Mesendoderm (in vitro differentiated cells): ENCODE data around the gene SPAG8.
A peak's percentile ranks its signal among the peaks of the same experiment; 100 is the strongest.

Experiments
- DNase-seq: peaks from one replicate; pipeline ENCODE4 v3.0.0; 2013
- H2AK5ac ChIP-seq: 2 replicates; pipeline ENCODE4 v1.6.1; 2013; ENCODE audit warnings: low read length, inconsistent platforms
- H2BK120ac ChIP-seq: 2 replicates; pipeline ENCODE4 v1.6.1; 2013; ENCODE audit warnings: low read depth, mild to moderate bottlenecking, low read length, moderate library complexity, mixed read lengths
- H2BK15ac ChIP-seq: replicated peaks from 2 replicates; pipeline ENCODE4 v1.6.1; 2013; ENCODE audit warnings: low read depth, mild to moderate bottlenecking, moderate library complexity
- H2BK5ac ChIP-seq: 2 replicates; pipeline ENCODE4 v1.6.1; 2013; ENCODE audit warnings: low read length, inconsistent platforms
- H3K18ac ChIP-seq: 2 replicates; pipeline ENCODE4 v1.6.1; 2013; ENCODE audit warnings: mild to moderate bottlenecking, low read length, mixed read lengths
- H3K23ac ChIP-seq: one replicate; pipeline ENCODE4 v1.6.1; 2013; ENCODE audit warnings: low read length
- H3K27ac ChIP-seq: 2 replicates; pipeline ENCODE4 v1.5.1; 2013; ENCODE audit warnings: low read depth, mild to moderate bottlenecking, inconsistent platforms, low read length, moderate library complexity
- H3K27me3 ChIP-seq: 2 replicates; pipeline ENCODE4 v1.6.1; 2013; ENCODE audit warnings: low read length, control low read depth, mild to moderate bottlenecking, inconsistent platforms; ENCODE audit not compliant: insufficient read depth, poor library complexity
- H3K36me3 ChIP-seq: 2 replicates; pipeline ENCODE4 v1.6.1; 2013; ENCODE audit warnings: low read length, inconsistent platforms; ENCODE audit not compliant: control insufficient read depth, insufficient read depth
- H3K4ac ChIP-seq: one replicate; pipeline ENCODE4 v1.6.1; 2013; ENCODE audit warnings: low read depth, mild to moderate bottlenecking, low read length, moderate library complexity
- H3K4me1 ChIP-seq: 2 replicates; pipeline ENCODE4 v1.6.1; 2013; ENCODE audit warnings: low read depth, low read length, inconsistent platforms; ENCODE audit not compliant: control insufficient read depth
- H3K4me2 ChIP-seq: 2 replicates; pipeline ENCODE4 v1.6.1; 2013; ENCODE audit warnings: low read length
- H3K4me3 ChIP-seq: 2 replicates; pipeline ENCODE4 v1.5.1; 2013; ENCODE audit warnings: mild to moderate bottlenecking, low read length
- H3K56ac ChIP-seq: one replicate; pipeline ENCODE4 v1.6.1; 2013; ENCODE audit warnings: low read length
- H3K79me1 ChIP-seq: 2 replicates; pipeline ENCODE4 v1.6.1; 2013; ENCODE audit warnings: low read length, inconsistent platforms
- H3K79me2 ChIP-seq: 2 replicates; pipeline ENCODE4 v1.6.1; 2013; ENCODE audit warnings: mild to moderate bottlenecking, low read length; ENCODE audit not compliant: control insufficient read depth, insufficient read depth
- H3K9ac ChIP-seq: 2 replicates; pipeline ENCODE4 v1.6.1; 2013; ENCODE audit warnings: low read length, inconsistent platforms
- H4K5ac ChIP-seq: one replicate; pipeline ENCODE4 v1.6.1; 2013; ENCODE audit warnings: low read length
- H4K8ac ChIP-seq: one replicate; pipeline ENCODE4 v1.6.1; 2013; ENCODE audit warnings: low read depth, mild to moderate bottlenecking, control low read depth, low read length, moderate library complexity
- WGBS: extraction: QIAGEN DNeasy Blood & Tissue Kit; methylation state at CpG from one replicate; pipeline ENCODE4 v1.1.7; 2013; ENCODE audit warnings: low lambda C conversion rate, missing lambda C conversion rate; ENCODE audit not compliant: insufficient coverage; ENCODE audit errors: extremely low coverage; 5-methylcytosine and 5-hydroxymethylcytosine counted together

The SPAG8 gene

GRCh38 chr9:35783418-35783817 lies 28.6 kb downstream of the SPAG8 start:
- H3K79me2 ChIP-seq: no peaks in the 10 kb centered on the region
- H3K27me3 ChIP-seq: no peaks in the 10 kb centered on the region
- no peak overlapping the region for H3K27ac ChIP-seq
- H2AK5ac ChIP-seq: no peak overlapping the region
- no peak overlapping the region for H3K9ac ChIP-seq
- H2BK120ac ChIP-seq: no peak overlapping the region
- no peak overlapping the region for H3K4ac ChIP-seq
- no peaks in the 10 kb centered on the region for H3K4me1 ChIP-seq
- H4K5ac ChIP-seq: no peak overlapping the region
- no peaks in the 10 kb centered on the region for H3K36me3 ChIP-seq
- H3K23ac ChIP-seq: no peak overlapping the region
- no peak overlapping the region for H3K18ac ChIP-seq
- H3K4me3 ChIP-seq: no peak overlapping the region
- no peaks in the 10 kb centered on the region for H3K79me1 ChIP-seq
- no peak overlapping the region for H4K8ac ChIP-seq
- H2BK15ac ChIP-seq: no peak overlapping the region
- no peak for DNase-seq
- no peak overlapping the region for H3K56ac ChIP-seq
- no peak overlapping the region for H2BK5ac ChIP-seq
- no peak overlapping the region for H3K4me2 ChIP-seq

- H3K27ac ChIP-seq: no peak overlapping the region
- H3K36me3 ChIP-seq: no peaks in the 10 kb centered on the region
- H3K79me2 ChIP-seq: no peaks in the 10 kb centered on the region
- H3K79me1 ChIP-seq: no peaks in the 10 kb centered on the region
- no CpG with 5 or more reads among the region's 2 CpGs for WGBS
- no peak overlapping the region for H4K8ac ChIP-seq
- DNase-seq: no peak
- H2BK5ac ChIP-seq: no peak overlapping the region
- H2AK5ac ChIP-seq: no peak overlapping the region
- no peak overlapping the region for H3K4me3 ChIP-seq
- H3K27me3 ChIP-seq: no peaks in the 10 kb centered on the region
- no peak overlapping the region for H4K5ac ChIP-seq
- H3K56ac ChIP-seq: no peak overlapping the region
- H3K4me1 ChIP-seq: no peaks in the 10 kb centered on the region
- H3K4ac ChIP-seq: no peak overlapping the region
- no peak overlapping the region for H2BK15ac ChIP-seq
- no peak overlapping the region for H3K9ac ChIP-seq
- H3K4me2 ChIP-seq: no peak overlapping the region
- H3K23ac ChIP-seq: no peak overlapping the region
- H3K18ac ChIP-seq: no peak overlapping the region
- H2BK120ac ChIP-seq: no peak overlapping the region
These were observed 31.0 kb downstream of the SPAG8 start for GRCh38 chr9:35781066-35781465.

- H2BK5ac ChIP-seq: no peak overlapping the region
- H2AK5ac ChIP-seq: no peak overlapping the region
- no peaks in the 10 kb centered on the region for H3K79me1 ChIP-seq
- H3K18ac ChIP-seq: no peak overlapping the region
- H3K4me2 ChIP-seq: no peak overlapping the region
- H4K8ac ChIP-seq: no peak overlapping the region
- H3K4me3 ChIP-seq: no peak overlapping the region
- no peak for DNase-seq
- H2BK15ac ChIP-seq: no peak overlapping the region
- H3K36me3 ChIP-seq: no peaks in the 10 kb centered on the region
- no CpG with 5 or more reads among the region's 3 CpGs for WGBS
- H2BK120ac ChIP-seq: no peak overlapping the region
- H3K23ac ChIP-seq: no peak overlapping the region
- no peak overlapping the region for H3K27ac ChIP-seq
- H3K27me3 ChIP-seq: no peaks in the 10 kb centered on the region
- peaks cover 3% of the 10 kb centered on the region for H3K4me1 ChIP-seq
- no peaks in the 10 kb centered on the region for H3K79me2 ChIP-seq
- no peak overlapping the region for H4K5ac ChIP-seq
- H3K56ac ChIP-seq: no peak overlapping the region
- H3K9ac ChIP-seq: no peak overlapping the region
- H3K4ac ChIP-seq: no peak overlapping the region
These were observed 33.6 kb downstream of the SPAG8 start for GRCh38 chr9:35778496-35778895.

- no peak overlapping the region for H3K27ac ChIP-seq
- peaks cover 3% of the 10 kb centered on the region for H3K4me1 ChIP-seq
- no peak for DNase-seq
- no peak overlapping the region for H2AK5ac ChIP-seq
- no peak overlapping the region for H3K18ac ChIP-seq
- no peak overlapping the region for H3K56ac ChIP-seq
- no peaks in the 10 kb centered on the region for H3K36me3 ChIP-seq
- H2BK5ac ChIP-seq: no peak overlapping the region
- H3K79me1 ChIP-seq: no peaks in the 10 kb centered on the region
- no peak overlapping the region for H2BK15ac ChIP-seq
- no peaks in the 10 kb centered on the region for H3K27me3 ChIP-seq
- no peak overlapping the region for H3K4ac ChIP-seq
- H2BK120ac ChIP-seq: no peak overlapping the region
- no peak overlapping the region for H3K23ac ChIP-seq
- no peak overlapping the region for H3K9ac ChIP-seq
- H4K5ac ChIP-seq: no peak overlapping the region
- H3K4me3 ChIP-seq: no peak overlapping the region
- no CpG with 5 or more reads among the region's 4 CpGs for WGBS
- H4K8ac ChIP-seq: no peak overlapping the region
- no peaks in the 10 kb centered on the region for H3K79me2 ChIP-seq
- no peak overlapping the region for H3K4me2 ChIP-seq
These were observed 36.0 kb downstream of the SPAG8 start for GRCh38 chr9:35776018-35776417.

GRCh38 chr9:35774907-35775635 lies 37.0 kb downstream of the SPAG8 start:
- H2BK5ac ChIP-seq: no peak overlapping the region
- WGBS: no CpG with 5 or more reads among the region's 7 CpGs

GRCh38 chr9:35771943-35772342 lies 40.1 kb downstream of the SPAG8 start:
- no peak overlapping the region for H4K8ac ChIP-seq
- H2BK120ac ChIP-seq: no peak overlapping the region
- H3K4ac ChIP-seq: no peak overlapping the region
- H2AK5ac ChIP-seq: no peak overlapping the region
- no peaks in the 10 kb centered on the region for H3K79me1 ChIP-seq
- no peak overlapping the region for H3K9ac ChIP-seq
- no peaks in the 10 kb centered on the region for H3K27me3 ChIP-seq
- no peak overlapping the region for H3K18ac ChIP-seq
- H3K36me3 ChIP-seq: no peaks in the 10 kb centered on the region
- H3K27ac ChIP-seq: no peak overlapping the region
- no peak overlapping the region for H3K4me2 ChIP-seq
- H3K23ac ChIP-seq: no peak overlapping the region
- no peak overlapping the region for H2BK15ac ChIP-seq
- no peak for DNase-seq
- H4K5ac ChIP-seq: no peak overlapping the region
- peaks cover 3% of the 10 kb centered on the region for H3K4me1 ChIP-seq
- no peak overlapping the region for H3K56ac ChIP-seq
- WGBS: no CpG with 5 or more reads among the region's 3 CpGs
- H2BK5ac ChIP-seq: no peak overlapping the region
- H3K79me2 ChIP-seq: no peaks in the 10 kb centered on the region
- no peak overlapping the region for H3K4me3 ChIP-seq

More at GRCh38 chr9:35774907-35775635, 37.0 kb downstream of the SPAG8 start:
- Histone ChIP-seq H3K4me1 (peaks cover 3% of the 10 kb centered on the region), H3K9ac (no peak overlapping the region), H3K18ac (peak overlapping the region; percentile 44), H3K27ac (no peak overlapping the region), H2AK5ac (no peak overlapping the region), H3K4me2 (no peak overlapping the region), H3K4ac (no peak overlapping the region), H3K23ac (no peak overlapping the region), H3K56ac (no peak overlapping the region), H3K36me3 (no peaks in the 10 kb centered on the region), H2BK15ac (no peak overlapping the region), H2BK120ac (no peak overlapping the region), H3K4me3 (no peak overlapping the region), H3K27me3 (no peaks in the 10 kb centered on the region), H4K8ac (no peak overlapping the region), H4K5ac (no peak overlapping the region), H3K79me2 (no peaks in the 10 kb centered on the region), H3K79me1 (no peaks in the 10 kb centered on the region)
- DNase-seq: peak; percentile 30
